ENCODE results near the gene PTCH2.
"Not testable (repeated sequence)": the region's sequence is repeated elsewhere in the genome, so short reads cannot be mapped to it uniquely, and the experiment has no call there.

The PTCH2 gene

GRCh38 chr1:44805311-44806024 is 37.6 kb downstream of the PTCH2 start:
- in situ Hi-C loops (cut with HindIII; ENCODE audit: low sequenced_read_pairs), result no loop called here

- in situ Hi-C loops (cut with HindIII; ENCODE audit: low sequenced_read_pairs), result no loop called here
Measured at GRCh38 chr1:44803312-44804095, 39.5 kb downstream of the PTCH2 start.

- in situ Hi-C loops (cut with HindIII; ENCODE audit: low sequenced_read_pairs), result no loop called here
Measured at GRCh38 chr1:44803062-44803311, 40.1 kb downstream of the PTCH2 start.

- in situ Hi-C loops (cut with HindIII; ENCODE audit: low sequenced_read_pairs), result no loop called here
Measured at GRCh38 chr1:44802306-44803061, 40.6 kb downstream of the PTCH2 start.

GRCh38 chr1:44801491-44802305 is 41.4 kb downstream of the PTCH2 start:
- in situ Hi-C loops (cut with HindIII; ENCODE audit: low sequenced_read_pairs), result no loop called here

- in situ Hi-C loops (cut with HindIII; ENCODE audit: low sequenced_read_pairs), result no loop called here
Measured at GRCh38 chr1:44799770-44800584, 43.1 kb downstream of the PTCH2 start, which contains the start of gene PLK3. Gene PLK3, plus strand, starts transcription at chr1:44800377. Its CDS starts 87 bp downstream, at chr1:44800464.

GRCh38 chr1:44798481-44799365 is 44.3 kb downstream of the PTCH2 start:
- in situ Hi-C loops (cut with HindIII; ENCODE audit: low sequenced_read_pairs), result no loop called here

- in situ Hi-C loops (cut with HindIII; ENCODE audit: low sequenced_read_pairs), result not testable (repeated sequence)
Measured at GRCh38 chr1:44797886-44798285, 45.2 kb downstream of the PTCH2 start.

- in situ Hi-C loops (cut with HindIII; ENCODE audit: low sequenced_read_pairs), result no loop called here
Measured at GRCh38 chr1:44792736-44793502, 50.1 kb downstream of the PTCH2 start.

- in situ Hi-C loops (cut with HindIII; ENCODE audit: low sequenced_read_pairs), result no loop called here
Measured at GRCh38 chr1:44790968-44791801, 51.9 kb downstream of the PTCH2 start.

- in situ Hi-C loops (cut with HindIII; ENCODE audit: low sequenced_read_pairs), result no loop called here
Measured at GRCh38 chr1:44788120-44788860, 54.8 kb downstream of the PTCH2 start, which contains the start of gene BEST4. Gene BEST4, minus strand, starts transcription at chr1:44788170. Its CDS starts 465 bp downstream, at chr1:44787705.

- in situ Hi-C loops (cut with HindIII; ENCODE audit: low sequenced_read_pairs), result no loop called here
Measured at GRCh38 chr1:44787506-44787905, 55.5 kb downstream of the PTCH2 start.

GRCh38 chr1:44786841-44787426 is 56.1 kb downstream of the PTCH2 start:
- in situ Hi-C loops (cut with HindIII; ENCODE audit: low sequenced_read_pairs), result no loop called here

GRCh38 chr1:44786138-44786840 is 56.8 kb downstream of the PTCH2 start:
- in situ Hi-C loops (cut with HindIII; ENCODE audit: low sequenced_read_pairs), result no loop called here

GRCh38 chr1:44785501-44786137 is 57.4 kb downstream of the PTCH2 start:
- in situ Hi-C loops (cut with HindIII; ENCODE audit: low sequenced_read_pairs), result no loop called here

All from DLD1 (cell line).